Neural cell (in vitro differentiated cells): ENCODE measurements around the gene TSSK6. TPM values are rescaled to one million over a fixed set of nuclear protein-coding genes. Genes with fewer than 3 reads are reported as not detected.

Experiments
- H2AFZ ChIP-seq: fragments of 200-600, 300-800 bp; sonication (generic), shearing (Covaris generic); 2 replicates; pipeline ENCODE4 v1.6.0; 2014; ENCODE audit warnings: low read depth, mild to moderate bottlenecking, antibody characterized with exemption, low read length, moderate library complexity
- H3F3A ChIP-seq: fragments of 200-600 bp; shearing (Covaris generic); 2 replicates; pipeline ENCODE4 v1.6.1; 2016; ENCODE audit warnings: mild to moderate bottlenecking, moderate library complexity, mixed read lengths, antibody characterized with exemption, low read length; ENCODE audit not compliant: insufficient read depth, poor library complexity, severe bottlenecking
- H3K27ac ChIP-seq: fragments of 200-600, 300-800 bp; sonication (generic), shearing (Covaris generic); 2 replicates; pipeline ENCODE4 v1.5.1; 2014; ENCODE audit warnings: mild to moderate bottlenecking, low read length, moderate library complexity
- H3K27me3 ChIP-seq: fragments of 300-800, 200-600 bp; sonication (generic), shearing (Covaris generic); 2 replicates; pipeline ENCODE4 v1.6.0; 2014; ENCODE audit warnings: mild to moderate bottlenecking, low read depth, low read length, moderate library complexity; ENCODE audit not compliant: insufficient read depth
- H3K36me3 ChIP-seq: fragments of 300-800, 200-600 bp; sonication (generic), shearing (Covaris generic); 2 replicates; pipeline ENCODE4 v1.5.1; 2014; ENCODE audit warnings: mild to moderate bottlenecking, antibody characterized with exemption, low read length, moderate library complexity; ENCODE audit not compliant: insufficient read depth
- H3K4me2 ChIP-seq: fragments of 300-800, 200-600 bp; sonication (generic), shearing (Covaris generic); 2 replicates; pipeline ENCODE4 v1.6.0; 2014; ENCODE audit warnings: mild to moderate bottlenecking, low read length
- H3K4me3 ChIP-seq: fragments of 300-800, 200-600 bp; sonication (generic), shearing (Covaris generic); 2 replicates; pipeline ENCODE4 v1.5.1; 2014; ENCODE audit warnings: mild to moderate bottlenecking, low read length, moderate library complexity
- H3K79me2 ChIP-seq: fragments of 200-600 bp; shearing (Covaris generic); replicated peaks from 2 replicates; pipeline ENCODE4 v1.6.0; 2014; ENCODE audit warnings: mild to moderate bottlenecking, low read length, moderate library complexity; ENCODE audit not compliant: insufficient read depth
- H3K9ac ChIP-seq: fragments of 300-800, 200-600 bp; sonication (generic), shearing (Covaris generic); 2 replicates; pipeline ENCODE4 v1.6.1; 2016; ENCODE audit warnings: mild to moderate bottlenecking, low read length, mixed read lengths
- H3K9me2 ChIP-seq: fragments of 200-600 bp; shearing (Covaris generic); 2 replicates; pipeline ENCODE4 v1.6.1; 2016; ENCODE audit warnings: mild to moderate bottlenecking, low read length, mixed read lengths; ENCODE audit not compliant: insufficient read depth
- H3K9me3 ChIP-seq: fragments of 200-600, 300-800 bp; sonication (generic), shearing (Covaris generic); 2 replicates; pipeline ENCODE4 v1.6.1; 2016; ENCODE audit warnings: mild to moderate bottlenecking, mixed run types, low read length, moderate library complexity, mixed read lengths
- H4K20me1 ChIP-seq: fragments of 200-600 bp; shearing (Covaris generic); 2 replicates; pipeline ENCODE4 v1.6.1; 2016; ENCODE audit warnings: mild to moderate bottlenecking, mixed run types; ENCODE audit not compliant: insufficient read depth
- EP300 ChIP-seq: fragments of 450-650 bp; conservative IDR thresholded peaks from 2 replicates; pipeline ENCODE4 v1.6.1; 2014; ENCODE audit warnings: antibody characterized with exemption, mild to moderate bottlenecking, moderate library complexity; ENCODE audit not compliant: poor library complexity, severe bottlenecking
- EZH2 ChIP-seq: fragments of 200-600, 300-800 bp; shearing (Covaris generic), sonication (generic); IDR thresholded peaks from 2 replicates; pipeline ENCODE4 v1.6.1; 2014; ENCODE audit warnings: antibody characterized with exemption, low read length, borderline replicate concordance, mild to moderate bottlenecking; ENCODE audit not compliant: insufficient read depth, poor library complexity, severe bottlenecking
- MXI1 ChIP-seq: fragments of 450-650 bp; conservative IDR thresholded peaks from 2 replicates; pipeline ENCODE4 v1.6.1; 2014; ENCODE audit warnings: antibody characterized with exemption, mild to moderate bottlenecking; ENCODE audit not compliant: poor library complexity, severe bottlenecking
- POLR2AphosphoS5 ChIP-seq: IDR thresholded peaks from 2 replicates; pipeline ENCODE4 v1.6.1; 2012
- RAD21 ChIP-seq: fragments of 450-650 bp; conservative IDR thresholded peaks from 2 replicates; pipeline ENCODE4 v1.6.1; 2014; ENCODE audit warnings: antibody characterized with exemption, mild to moderate bottlenecking, moderate library complexity
- SMC3 ChIP-seq: fragments of 450-650 bp; conservative IDR thresholded peaks from 2 replicates; pipeline ENCODE4 v1.6.1; 2014; ENCODE audit warnings: antibody characterized with exemption, mild to moderate bottlenecking, moderate library complexity; ENCODE audit not compliant: poor library complexity
- TAF1 ChIP-seq: IDR thresholded peaks from 2 replicates; pipeline ENCODE4 v1.6.1; 2012; ENCODE audit warnings: low read depth
- polyA plus RNA-seq: library from polyadenylated mRNA; depleted of rRNA; stranded (reverse); fragments of >200 nt; gene quantifications from 2 replicates; pipeline ENCODE4 v1.2.3, GENCODE V29; 2014
- TF ChIP-seq, protein P1 (sequence below): fragments of 450-650 bp; IDR thresholded peaks from 2 replicates; pipeline ENCODE4 v1.5.1; 2014; ENCODE audit warnings: antibody characterized with exemption, mild to moderate bottlenecking, moderate library complexity; ENCODE audit not compliant: poor library complexity, severe bottlenecking
- TF ChIP-seq, protein P2 (sequence below): IDR thresholded peaks from 2 replicates; pipeline ENCODE4 v1.6.1; 2012; ENCODE audit warnings: borderline replicate concordance

TSSK6 gene
- polyA plus RNA-seq, 1 donor from 2014 or later, result 5.3 TPM

DNA sequence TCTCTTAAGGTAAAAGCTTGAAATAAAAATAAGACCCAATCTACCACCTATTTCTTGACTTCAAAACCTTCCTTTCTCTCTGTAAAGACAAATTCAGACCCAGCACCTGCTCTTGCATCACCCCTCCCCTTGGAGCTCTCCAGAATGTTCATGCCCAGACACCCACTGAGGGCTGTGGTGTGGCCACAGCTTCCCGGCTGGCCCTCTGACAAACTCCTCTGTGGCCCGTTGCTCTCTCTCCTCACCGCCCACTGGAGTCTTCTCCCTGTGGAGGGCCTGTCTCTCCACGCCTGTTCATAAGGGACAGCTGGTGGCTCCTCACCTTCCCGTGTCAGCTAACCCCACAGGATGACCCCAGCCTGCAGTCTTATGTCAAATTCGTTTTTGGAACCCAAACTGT is 49.1 kb downstream of the TSSK6 start:
- Histone ChIP-seq H3K27ac (no peak overlapping the region), H3K79me2 (peaks cover 20% of the 10 kb centered on the region)

DNA sequence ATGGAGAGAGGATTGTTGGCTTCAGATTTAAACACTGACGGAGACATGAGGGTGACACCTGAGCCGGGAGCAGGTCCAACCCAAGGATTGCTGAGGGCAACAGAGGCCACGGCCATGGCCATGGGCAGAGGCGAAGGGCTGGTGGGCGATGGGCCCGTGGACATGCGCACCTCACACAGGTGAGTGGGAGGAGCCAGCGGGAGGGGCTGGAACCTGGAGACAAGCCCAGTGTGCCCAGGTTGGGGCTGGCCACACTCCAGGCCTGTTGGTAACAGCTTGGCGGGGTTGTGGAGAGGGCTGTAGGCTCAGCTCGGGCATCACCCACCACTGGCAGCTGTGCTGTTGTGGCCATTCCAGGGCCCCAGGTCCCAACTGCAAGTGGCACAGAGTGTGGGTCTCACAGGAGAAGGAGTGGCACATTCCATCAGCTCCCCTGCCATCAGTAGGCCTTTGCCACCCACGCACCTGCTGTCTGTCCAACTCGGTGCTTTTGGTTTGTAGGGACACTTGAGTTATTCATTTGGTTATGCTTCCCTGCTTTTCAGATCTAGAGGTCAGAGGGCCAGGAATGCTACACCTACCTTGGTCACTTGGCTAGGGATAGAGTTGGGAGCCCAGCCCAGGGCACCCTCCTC is 49.8 kb downstream of the TSSK6 start:
- peaks cover 20% of the 10 kb centered on the region for H3K79me2 ChIP-seq
- no peaks in the 10 kb centered on the region for H4K20me1 ChIP-seq
- no peak overlapping the region for H3K9ac ChIP-seq
- no peaks in the 10 kb centered on the region for H3F3A ChIP-seq
- no peaks in the 10 kb centered on the region for H3K9me2 ChIP-seq
- H2AFZ ChIP-seq, result no peak overlapping the region
- no peak overlapping the region for H3K4me3 ChIP-seq
- peaks cover 9% of the 10 kb centered on the region for H3K36me3 ChIP-seq
- TF ChIP-seq RAD21, result no peak
- TF ChIP-seq TAF1, result no peak
- TF ChIP-seq SMC3, result no peak
- TF ChIP-seq EZH2, result no peak
- TF ChIP-seq EP300, result no peak
- no peak for TF ChIP-seq POLR2AphosphoS5
- TF ChIP-seq MXI1, result no peak
- TF ChIP-seq, protein P1, sequence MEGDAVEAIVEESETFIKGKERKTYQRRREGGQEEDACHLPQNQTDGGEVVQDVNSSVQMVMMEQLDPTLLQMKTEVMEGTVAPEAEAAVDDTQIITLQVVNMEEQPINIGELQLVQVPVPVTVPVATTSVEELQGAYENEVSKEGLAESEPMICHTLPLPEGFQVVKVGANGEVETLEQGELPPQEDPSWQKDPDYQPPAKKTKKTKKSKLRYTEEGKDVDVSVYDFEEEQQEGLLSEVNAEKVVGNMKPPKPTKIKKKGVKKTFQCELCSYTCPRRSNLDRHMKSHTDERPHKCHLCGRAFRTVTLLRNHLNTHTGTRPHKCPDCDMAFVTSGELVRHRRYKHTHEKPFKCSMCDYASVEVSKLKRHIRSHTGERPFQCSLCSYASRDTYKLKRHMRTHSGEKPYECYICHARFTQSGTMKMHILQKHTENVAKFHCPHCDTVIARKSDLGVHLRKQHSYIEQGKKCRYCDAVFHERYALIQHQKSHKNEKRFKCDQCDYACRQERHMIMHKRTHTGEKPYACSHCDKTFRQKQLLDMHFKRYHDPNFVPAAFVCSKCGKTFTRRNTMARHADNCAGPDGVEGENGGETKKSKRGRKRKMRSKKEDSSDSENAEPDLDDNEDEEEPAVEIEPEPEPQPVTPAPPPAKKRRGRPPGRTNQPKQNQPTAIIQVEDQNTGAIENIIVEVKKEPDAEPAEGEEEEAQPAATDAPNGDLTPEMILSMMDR, result no peak
- TF ChIP-seq, protein P2, sequence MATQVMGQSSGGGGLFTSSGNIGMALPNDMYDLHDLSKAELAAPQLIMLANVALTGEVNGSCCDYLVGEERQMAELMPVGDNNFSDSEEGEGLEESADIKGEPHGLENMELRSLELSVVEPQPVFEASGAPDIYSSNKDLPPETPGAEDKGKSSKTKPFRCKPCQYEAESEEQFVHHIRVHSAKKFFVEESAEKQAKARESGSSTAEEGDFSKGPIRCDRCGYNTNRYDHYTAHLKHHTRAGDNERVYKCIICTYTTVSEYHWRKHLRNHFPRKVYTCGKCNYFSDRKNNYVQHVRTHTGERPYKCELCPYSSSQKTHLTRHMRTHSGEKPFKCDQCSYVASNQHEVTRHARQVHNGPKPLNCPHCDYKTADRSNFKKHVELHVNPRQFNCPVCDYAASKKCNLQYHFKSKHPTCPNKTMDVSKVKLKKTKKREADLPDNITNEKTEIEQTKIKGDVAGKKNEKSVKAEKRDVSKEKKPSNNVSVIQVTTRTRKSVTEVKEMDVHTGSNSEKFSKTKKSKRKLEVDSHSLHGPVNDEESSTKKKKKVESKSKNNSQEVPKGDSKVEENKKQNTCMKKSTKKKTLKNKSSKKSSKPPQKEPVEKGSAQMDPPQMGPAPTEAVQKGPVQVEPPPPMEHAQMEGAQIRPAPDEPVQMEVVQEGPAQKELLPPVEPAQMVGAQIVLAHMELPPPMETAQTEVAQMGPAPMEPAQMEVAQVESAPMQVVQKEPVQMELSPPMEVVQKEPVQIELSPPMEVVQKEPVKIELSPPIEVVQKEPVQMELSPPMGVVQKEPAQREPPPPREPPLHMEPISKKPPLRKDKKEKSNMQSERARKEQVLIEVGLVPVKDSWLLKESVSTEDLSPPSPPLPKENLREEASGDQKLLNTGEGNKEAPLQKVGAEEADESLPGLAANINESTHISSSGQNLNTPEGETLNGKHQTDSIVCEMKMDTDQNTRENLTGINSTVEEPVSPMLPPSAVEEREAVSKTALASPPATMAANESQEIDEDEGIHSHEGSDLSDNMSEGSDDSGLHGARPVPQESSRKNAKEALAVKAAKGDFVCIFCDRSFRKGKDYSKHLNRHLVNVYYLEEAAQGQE, result no peak
- no peak overlapping the region for H3K27ac ChIP-seq
- peaks cover 15% of the 10 kb centered on the region for H3K9me3 ChIP-seq
- H3K27me3 ChIP-seq, result no peaks in the 10 kb centered on the region
- no peak overlapping the region for H3K4me2 ChIP-seq

More for the DNA sequence above, 49.1 kb downstream of the TSSK6 start:
- no peak overlapping the region for H3K4me3 ChIP-seq
- H3K4me2 ChIP-seq, result no peak overlapping the region
- H3K9ac ChIP-seq, result no peak overlapping the region
- TF ChIP-seq TAF1 (no peak), EP300 (no peak), EZH2 (no peak), RAD21 (no peak), MXI1 (no peak), POLR2AphosphoS5 (no peak), SMC3 (no peak)
- TF ChIP-seq, protein P1, result no peak
- TF ChIP-seq, protein P2, result no peak
- no peaks in the 10 kb centered on the region for H3K9me2 ChIP-seq
- H3K9me3 ChIP-seq, result peaks cover 15% of the 10 kb centered on the region
- no peaks in the 10 kb centered on the region for H4K20me1 ChIP-seq
- H3F3A ChIP-seq, result no peaks in the 10 kb centered on the region
- peaks cover 9% of the 10 kb centered on the region for H3K36me3 ChIP-seq
- no peak overlapping the region for H2AFZ ChIP-seq
- H3K27me3 ChIP-seq, result no peaks in the 10 kb centered on the region
